ENCODE data around the gene AFP. TPM values are rescaled to one million over a fixed set of nuclear protein-coding genes. Genes with fewer than 3 reads are reported as not detected.

The AFP gene
- total and polyA plus RNA-seq, 2 of the 13 experiments (the other 11 are each of a cell fraction or from before 2014, with no cell fraction given): 9,434 to 13,105 TPM

DNA sequence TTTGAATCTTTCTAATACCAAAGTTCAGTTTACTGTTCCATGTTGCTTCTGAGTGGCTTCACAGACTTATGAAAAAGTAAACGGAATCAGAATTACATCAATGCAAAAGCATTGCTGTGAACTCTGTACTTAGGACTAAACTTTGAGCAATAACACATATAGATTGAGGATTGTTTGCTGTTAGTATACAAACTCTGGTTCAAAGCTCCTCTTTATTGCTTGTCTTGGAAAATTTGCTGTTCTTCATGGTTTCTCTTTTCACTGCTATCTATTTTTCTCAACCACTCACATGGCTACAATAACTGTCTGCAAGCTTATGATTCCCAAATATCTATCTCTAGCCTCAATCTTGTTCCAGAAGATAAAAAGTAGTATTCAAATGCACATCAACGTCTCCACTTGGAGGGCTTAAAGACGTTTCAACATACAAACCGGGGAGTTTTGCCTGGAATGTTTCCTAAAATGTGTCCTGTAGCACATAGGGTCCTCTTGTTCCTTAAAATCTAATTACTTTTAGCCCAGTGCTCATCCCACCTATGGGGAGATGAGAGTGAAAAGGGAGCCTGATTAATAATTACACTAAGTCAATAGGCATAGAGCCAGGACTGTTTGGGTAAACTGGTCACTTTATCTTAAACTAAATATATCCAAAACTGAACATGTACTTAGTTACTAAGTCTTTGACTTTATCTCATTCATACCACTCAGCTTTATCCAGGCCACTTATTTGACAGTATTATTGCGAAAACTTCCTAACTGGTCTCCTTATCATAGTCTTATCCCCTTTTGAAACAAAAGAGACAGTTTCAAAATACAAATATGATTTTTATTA is 3.6 kb upstream of the AFP start (continued):
- TF ChIP-seq, protein P1, sequence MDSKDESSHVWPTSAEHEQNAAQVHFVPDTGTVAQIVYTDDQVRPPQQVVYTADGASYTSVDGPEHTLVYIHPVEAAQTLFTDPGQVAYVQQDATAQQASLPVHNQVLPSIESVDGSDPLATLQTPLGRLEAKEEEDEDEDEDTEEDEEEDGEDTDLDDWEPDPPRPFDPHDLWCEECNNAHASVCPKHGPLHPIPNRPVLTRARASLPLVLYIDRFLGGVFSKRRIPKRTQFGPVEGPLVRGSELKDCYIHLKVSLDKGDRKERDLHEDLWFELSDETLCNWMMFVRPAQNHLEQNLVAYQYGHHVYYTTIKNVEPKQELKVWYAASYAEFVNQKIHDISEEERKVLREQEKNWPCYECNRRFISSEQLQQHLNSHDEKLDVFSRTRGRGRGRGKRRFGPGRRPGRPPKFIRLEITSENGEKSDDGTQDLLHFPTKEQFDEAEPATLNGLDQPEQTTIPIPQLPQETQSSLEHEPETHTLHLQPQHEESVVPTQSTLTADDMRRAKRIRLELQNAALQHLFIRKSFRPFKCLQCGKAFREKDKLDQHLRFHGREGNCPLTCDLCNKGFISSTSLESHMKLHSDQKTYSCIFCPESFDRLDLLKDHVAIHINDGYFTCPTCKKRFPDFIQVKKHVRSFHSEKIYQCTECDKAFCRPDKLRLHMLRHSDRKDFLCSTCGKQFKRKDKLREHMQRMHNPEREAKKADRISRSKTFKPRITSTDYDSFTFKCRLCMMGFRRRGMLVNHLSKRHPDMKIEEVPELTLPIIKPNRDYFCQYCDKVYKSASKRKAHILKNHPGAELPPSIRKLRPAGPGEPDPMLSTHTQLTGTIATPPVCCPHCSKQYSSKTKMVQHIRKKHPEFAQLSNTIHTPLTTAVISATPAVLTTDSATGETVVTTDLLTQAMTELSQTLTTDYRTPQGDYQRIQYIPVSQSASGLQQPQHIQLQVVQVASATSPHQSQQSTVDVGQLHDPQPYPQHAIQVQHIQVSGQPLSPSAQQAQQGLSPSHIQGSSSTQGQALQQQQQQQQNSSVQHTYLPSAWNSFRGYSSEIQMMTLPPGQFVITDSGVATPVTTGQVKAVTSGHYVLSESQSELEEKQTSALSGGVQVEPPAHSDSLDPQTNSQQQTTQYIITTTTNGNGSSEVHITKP (CRISPR knock-in tag; IDR thresholded peaks at IDR 0.05; ENCODE audit: low read depth): no peak
- TF ChIP-seq, protein P2, sequence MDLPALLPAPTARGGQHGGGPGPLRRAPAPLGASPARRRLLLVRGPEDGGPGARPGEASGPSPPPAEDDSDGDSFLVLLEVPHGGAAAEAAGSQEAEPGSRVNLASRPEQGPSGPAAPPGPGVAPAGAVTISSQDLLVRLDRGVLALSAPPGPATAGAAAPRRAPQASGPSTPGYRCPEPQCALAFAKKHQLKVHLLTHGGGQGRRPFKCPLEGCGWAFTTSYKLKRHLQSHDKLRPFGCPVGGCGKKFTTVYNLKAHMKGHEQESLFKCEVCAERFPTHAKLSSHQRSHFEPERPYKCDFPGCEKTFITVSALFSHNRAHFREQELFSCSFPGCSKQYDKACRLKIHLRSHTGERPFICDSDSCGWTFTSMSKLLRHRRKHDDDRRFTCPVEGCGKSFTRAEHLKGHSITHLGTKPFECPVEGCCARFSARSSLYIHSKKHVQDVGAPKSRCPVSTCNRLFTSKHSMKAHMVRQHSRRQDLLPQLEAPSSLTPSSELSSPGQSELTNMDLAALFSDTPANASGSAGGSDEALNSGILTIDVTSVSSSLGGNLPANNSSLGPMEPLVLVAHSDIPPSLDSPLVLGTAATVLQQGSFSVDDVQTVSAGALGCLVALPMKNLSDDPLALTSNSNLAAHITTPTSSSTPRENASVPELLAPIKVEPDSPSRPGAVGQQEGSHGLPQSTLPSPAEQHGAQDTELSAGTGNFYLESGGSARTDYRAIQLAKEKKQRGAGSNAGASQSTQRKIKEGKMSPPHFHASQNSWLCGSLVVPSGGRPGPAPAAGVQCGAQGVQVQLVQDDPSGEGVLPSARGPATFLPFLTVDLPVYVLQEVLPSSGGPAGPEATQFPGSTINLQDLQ (CRISPR knock-in tag; IDR thresholded peaks at IDR 0.05): no peak
- TF ChIP-seq, protein P3, sequence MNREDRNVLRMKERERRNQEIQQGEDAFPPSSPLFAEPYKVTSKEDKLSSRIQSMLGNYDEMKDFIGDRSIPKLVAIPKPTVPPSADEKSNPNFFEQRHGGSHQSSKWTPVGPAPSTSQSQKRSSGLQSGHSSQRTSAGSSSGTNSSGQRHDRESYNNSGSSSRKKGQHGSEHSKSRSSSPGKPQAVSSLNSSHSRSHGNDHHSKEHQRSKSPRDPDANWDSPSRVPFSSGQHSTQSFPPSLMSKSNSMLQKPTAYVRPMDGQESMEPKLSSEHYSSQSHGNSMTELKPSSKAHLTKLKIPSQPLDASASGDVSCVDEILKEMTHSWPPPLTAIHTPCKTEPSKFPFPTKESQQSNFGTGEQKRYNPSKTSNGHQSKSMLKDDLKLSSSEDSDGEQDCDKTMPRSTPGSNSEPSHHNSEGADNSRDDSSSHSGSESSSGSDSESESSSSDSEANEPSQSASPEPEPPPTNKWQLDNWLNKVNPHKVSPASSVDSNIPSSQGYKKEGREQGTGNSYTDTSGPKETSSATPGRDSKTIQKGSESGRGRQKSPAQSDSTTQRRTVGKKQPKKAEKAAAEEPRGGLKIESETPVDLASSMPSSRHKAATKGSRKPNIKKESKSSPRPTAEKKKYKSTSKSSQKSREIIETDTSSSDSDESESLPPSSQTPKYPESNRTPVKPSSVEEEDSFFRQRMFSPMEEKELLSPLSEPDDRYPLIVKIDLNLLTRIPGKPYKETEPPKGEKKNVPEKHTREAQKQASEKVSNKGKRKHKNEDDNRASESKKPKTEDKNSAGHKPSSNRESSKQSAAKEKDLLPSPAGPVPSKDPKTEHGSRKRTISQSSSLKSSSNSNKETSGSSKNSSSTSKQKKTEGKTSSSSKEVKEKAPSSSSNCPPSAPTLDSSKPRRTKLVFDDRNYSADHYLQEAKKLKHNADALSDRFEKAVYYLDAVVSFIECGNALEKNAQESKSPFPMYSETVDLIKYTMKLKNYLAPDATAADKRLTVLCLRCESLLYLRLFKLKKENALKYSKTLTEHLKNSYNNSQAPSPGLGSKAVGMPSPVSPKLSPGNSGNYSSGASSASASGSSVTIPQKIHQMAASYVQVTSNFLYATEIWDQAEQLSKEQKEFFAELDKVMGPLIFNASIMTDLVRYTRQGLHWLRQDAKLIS (CRISPR knock-in tag; IDR thresholded peaks at IDR 0.05): peak; percentile 79; the same call in 1 of the 2 replicates
- TF ChIP-seq NFRKB (IDR thresholded peaks at IDR 0.05) (no peak), SUZ12 (IDR thresholded peaks at IDR 0.05; ENCODE audit: low read depth, low read length) (no peak), CREB1 (IDR thresholded peaks at IDR 0.05) (no peak), CREB1 (CRISPR knock-in tag; IDR thresholded peaks at IDR 0.05) (peak; percentile 59; the same call in 1 of the 2 replicates), TP53 (CRISPR knock-in tag; conservative IDR thresholded peaks at IDR 0.05) (no peak)
- TF ChIP-seq, protein P4, sequence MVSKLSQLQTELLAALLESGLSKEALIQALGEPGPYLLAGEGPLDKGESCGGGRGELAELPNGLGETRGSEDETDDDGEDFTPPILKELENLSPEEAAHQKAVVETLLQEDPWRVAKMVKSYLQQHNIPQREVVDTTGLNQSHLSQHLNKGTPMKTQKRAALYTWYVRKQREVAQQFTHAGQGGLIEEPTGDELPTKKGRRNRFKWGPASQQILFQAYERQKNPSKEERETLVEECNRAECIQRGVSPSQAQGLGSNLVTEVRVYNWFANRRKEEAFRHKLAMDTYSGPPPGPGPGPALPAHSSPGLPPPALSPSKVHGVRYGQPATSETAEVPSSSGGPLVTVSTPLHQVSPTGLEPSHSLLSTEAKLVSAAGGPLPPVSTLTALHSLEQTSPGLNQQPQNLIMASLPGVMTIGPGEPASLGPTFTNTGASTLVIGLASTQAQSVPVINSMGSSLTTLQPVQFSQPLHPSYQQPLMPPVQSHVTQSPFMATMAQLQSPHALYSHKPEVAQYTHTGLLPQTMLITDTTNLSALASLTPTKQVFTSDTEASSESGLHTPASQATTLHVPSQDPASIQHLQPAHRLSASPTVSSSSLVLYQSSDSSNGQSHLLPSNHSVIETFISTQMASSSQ (IDR thresholded peaks at IDR 0.05; ENCODE audit: low read depth): peak; percentile 96
- TF ChIP-seq, protein P4 (CRISPR knock-in tag; IDR thresholded peaks at IDR 0.05; ENCODE audit: borderline replicate concordance): peak; percentile 95
- TF ChIP-seq, protein P5, sequence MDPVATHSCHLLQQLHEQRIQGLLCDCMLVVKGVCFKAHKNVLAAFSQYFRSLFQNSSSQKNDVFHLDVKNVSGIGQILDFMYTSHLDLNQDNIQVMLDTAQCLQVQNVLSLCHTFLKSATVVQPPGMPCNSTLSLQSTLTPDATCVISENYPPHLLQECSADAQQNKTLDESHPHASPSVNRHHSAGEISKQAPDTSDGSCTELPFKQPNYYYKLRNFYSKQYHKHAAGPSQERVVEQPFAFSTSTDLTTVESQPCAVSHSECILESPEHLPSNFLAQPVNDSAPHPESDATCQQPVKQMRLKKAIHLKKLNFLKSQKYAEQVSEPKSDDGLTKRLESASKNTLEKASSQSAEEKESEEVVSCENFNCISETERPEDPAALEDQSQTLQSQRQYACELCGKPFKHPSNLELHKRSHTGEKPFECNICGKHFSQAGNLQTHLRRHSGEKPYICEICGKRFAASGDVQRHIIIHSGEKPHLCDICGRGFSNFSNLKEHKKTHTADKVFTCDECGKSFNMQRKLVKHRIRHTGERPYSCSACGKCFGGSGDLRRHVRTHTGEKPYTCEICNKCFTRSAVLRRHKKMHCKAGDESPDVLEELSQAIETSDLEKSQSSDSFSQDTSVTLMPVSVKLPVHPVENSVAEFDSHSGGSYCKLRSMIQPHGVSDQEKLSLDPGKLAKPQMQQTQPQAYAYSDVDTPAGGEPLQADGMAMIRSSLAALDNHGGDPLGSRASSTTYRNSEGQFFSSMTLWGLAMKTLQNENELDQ (CRISPR knock-in tag; IDR thresholded peaks at IDR 0.05; ENCODE audit: borderline replicate concordance): no peak
